Liver (tissue), 9 donors: ENCODE results near the gene CABLES1. TPM values are rescaled to one million over a fixed set of nuclear protein-coding genes. Genes with fewer than 3 reads are reported as not detected.

ENCODE experiments used
- DNase-seq: peaks from one replicate; pipeline ENCODE4 v3.0.0-alpha.2; 2017; ENCODE audit warnings: low spot score
- H3K27ac ChIP-seq, 2 donors: one replicate each; pipeline ENCODE4 v1.7.0; 2013; ENCODE audit warnings: inconsistent platforms in 2 of 2, low read length in 2 of 2, control low read depth in 1 of 2, low read depth in 1 of 2, mild to moderate bottlenecking in 1 of 2
- H3K27me3 ChIP-seq, 4 donors: one replicate each; pipeline versions ENCODE4 v1.6.1 to v1.7.0; 2013; ENCODE audit warnings: low read length in 3 of 4, inconsistent platforms in 1 of 4, mild to moderate bottlenecking in 1 of 4, moderate library complexity in 1 of 4; ENCODE audit not compliant: control insufficient read depth in 4 of 4, insufficient read depth in 4 of 4
- H3K36me3 ChIP-seq, 4 donors: one replicate each; pipeline versions ENCODE4 v1.6.1 to v1.7.0; 2013; ENCODE audit warnings: low read length in 3 of 4, mild to moderate bottlenecking in 3 of 4, low read depth in 1 of 4, moderate library complexity in 1 of 4; ENCODE audit not compliant: control insufficient read depth in 4 of 4, insufficient read depth in 3 of 4
- H3K4me1 ChIP-seq, 4 donors: one replicate each; pipeline versions ENCODE4 v1.6.1 to v1.7.0; 2013; ENCODE audit warnings: low read length in 3 of 4, mild to moderate bottlenecking in 3 of 4, moderate library complexity in 1 of 4; ENCODE audit not compliant: control insufficient read depth in 4 of 4, insufficient read depth in 4 of 4
- H3K4me3 ChIP-seq, 3 donors: one replicate each; pipeline versions ENCODE4 v1.6.1 to v1.7.0; 2013; ENCODE audit warnings: low read length in 3 of 3, control low read depth in 1 of 3, low read depth in 1 of 3, mild to moderate bottlenecking in 1 of 3
- H3K9ac ChIP-seq, 2 donors: one replicate each; pipeline ENCODE4 v1.7.0; 2013; ENCODE audit warnings: low read length in 2 of 2, mild to moderate bottlenecking in 2 of 2, moderate library complexity in 2 of 2, control low read depth in 1 of 2, low read depth in 1 of 2
- H3K9me3 ChIP-seq, 4 donors: one replicate each; pipeline versions ENCODE4 v1.6.1 to v1.7.0; 2013; ENCODE audit warnings: low read length in 3 of 4; ENCODE audit not compliant: control insufficient read depth in 4 of 4
- ATF3 ChIP-seq: IDR thresholded peaks from 2 replicates; pipeline ENCODE4 v1.6.1; 2016; ENCODE audit warnings: antibody characterized with exemption
- CTCF ChIP-seq: fragments of 150-350 bp; IDR thresholded peaks from 2 replicates; pipeline ENCODE4 v1.5.1; 2017; ENCODE audit warnings: improper control_type of control experiment, low read depth, low read length; ENCODE audit not compliant: missing input control
- EGR1 ChIP-seq, 2 donors: IDR thresholded peaks; 2 replicates each; pipeline ENCODE4 v1.6.1; 2016 to 2018; ENCODE audit warnings: antibody characterized with exemption in 2 of 2, low read depth in 2 of 2
- FOXA1 ChIP-seq: IDR thresholded peaks from 2 replicates; pipeline ENCODE4 v1.6.1; 2016; ENCODE audit warnings: antibody characterized with exemption
- FOXA2 ChIP-seq: IDR thresholded peaks from 2 replicates; pipeline ENCODE4 v1.6.1; 2016; ENCODE audit warnings: antibody characterized with exemption
- GABPA ChIP-seq, 2 donors: IDR thresholded peaks in 1 of 2; conservative IDR thresholded peaks in 1 of 2; 2 replicates each; pipeline ENCODE4 v1.6.1; 2016; ENCODE audit warnings: antibody characterized with exemption in 2 of 2, mild to moderate bottlenecking in 1 of 2, moderate library complexity in 1 of 2
- HNF4A ChIP-seq, 2 donors: conservative IDR thresholded peaks; 2 replicates each; pipeline ENCODE4 v1.6.1; 2016; ENCODE audit warnings: antibody characterized with exemption in 2 of 2, mild to moderate bottlenecking in 2 of 2
- HNF4G ChIP-seq: IDR thresholded peaks from 2 replicates; pipeline ENCODE4 v1.6.1; 2016; ENCODE audit warnings: antibody characterized with exemption
- JUND ChIP-seq, 2 donors: IDR thresholded peaks; 2 replicates each; pipeline ENCODE4 v1.6.1; 2016; ENCODE audit warnings: antibody characterized with exemption in 2 of 2
- MAX ChIP-seq: IDR thresholded peaks from 2 replicates; pipeline ENCODE4 v1.6.1; 2016; ENCODE audit warnings: antibody characterized with exemption
- NR2F2 ChIP-seq: IDR thresholded peaks from 2 replicates; pipeline ENCODE4 v1.6.1; 2016; ENCODE audit warnings: antibody characterized with exemption
- RAD21 ChIP-seq, 2 donors: IDR thresholded peaks; 2 replicates each; pipeline ENCODE4 v1.6.1; 2016; ENCODE audit warnings: antibody characterized with exemption in 2 of 2, mild to moderate bottlenecking in 2 of 2
- REST ChIP-seq: IDR thresholded peaks from 2 replicates; pipeline ENCODE4 v1.6.1; 2016; ENCODE audit warnings: antibody characterized with exemption, mild to moderate bottlenecking
- RXRA ChIP-seq, 2 donors: IDR thresholded peaks; 2 replicates each; pipeline ENCODE4 v1.6.1; 2017 to 2018; ENCODE audit warnings: antibody characterized with exemption in 2 of 2, mild to moderate bottlenecking in 1 of 2
- SP1 ChIP-seq: IDR thresholded peaks from 2 replicates; pipeline ENCODE4 v1.6.1; 2018; ENCODE audit warnings: antibody characterized with exemption, mild to moderate bottlenecking
- TAF1 ChIP-seq: conservative IDR thresholded peaks from 2 replicates; pipeline ENCODE4 v1.6.1; 2016; ENCODE audit warnings: antibody characterized with exemption, mild to moderate bottlenecking
- YY1 ChIP-seq: IDR thresholded peaks from 2 replicates; pipeline ENCODE4 v1.6.1; 2016; ENCODE audit warnings: antibody characterized with exemption, mild to moderate bottlenecking
- ZBTB33 ChIP-seq: IDR thresholded peaks from 2 replicates; pipeline ENCODE4 v1.6.1; 2016; ENCODE audit warnings: antibody characterized with exemption
- WGBS: extraction: QIAGEN DNeasy Blood & Tissue Kit; methylation state at CpG from one replicate; pipeline ENCODE4 v1.1.7; 2013; 5-methylcytosine and 5-hydroxymethylcytosine counted together
- polyA plus RNA-seq, 2 donors: library from polyadenylated mRNA; stranded (reverse) in 1 of 2; unstranded in 1 of 2; fragments of 200-250 nt in 1 of 2; fragments of >200 nt in 1 of 2; fragmentation: Nextera tagmentation in 1 of 2; extraction: Ambion mirVana in 1 of 2; gene quantifications; one replicate each; pipeline versions ENCODE4 v1.2.1 to v1.2.3, GENCODE V29; 2013 to 2015
- total RNA-seq, 2 donors: library from RNA; depleted of rRNA; stranded (reverse); fragments of >200 nt; gene quantifications; one replicate each; pipeline ENCODE4 v1.2.3, GENCODE V29; 2014
- donor health status: healthy.
- donor health status: healthy.
- donor health status: healthy.
- donor health status: healthy.
- donor health status: healthy.

The CABLES1 gene
- total and polyA plus RNA-seq, 4 donors, result 3.3 to 8.9 (median 4.5) TPM

- no peak overlapping the region for H3K9ac ChIP-seq
- H3K4me1 ChIP-seq, result peaks cover 0 to 1% (median 0%) of the 10 kb centered on the region in 4 donors
- H3K36me3 ChIP-seq, result no peaks in the 10 kb centered on the region
- no peak overlapping the region for H3K4me3 ChIP-seq
- H3K27ac ChIP-seq, result no peak overlapping the region
- no peaks in the 10 kb centered on the region for H3K27me3 ChIP-seq
- no peak for TF ChIP-seq FOXA1
- no peak for TF ChIP-seq TAF1
- TF ChIP-seq HNF4A (conservative IDR thresholded peaks at IDR 0.05), result no peak
- no peak for TF ChIP-seq RXRA (IDR thresholded peaks at IDR 0.05)
- TF ChIP-seq RAD21 (IDR thresholded peaks at IDR 0.05), result no peak
- TF ChIP-seq ATF3, result no peak
- TF ChIP-seq FOXA2, result no peak
- no peak for TF ChIP-seq ZBTB33
- TF ChIP-seq REST, result no peak
- no peak for TF ChIP-seq HNF4G
- TF ChIP-seq MAX, result no peak
- no peak for TF ChIP-seq NR2F2
- no peak for TF ChIP-seq EGR1 (IDR thresholded peaks at IDR 0.05; ENCODE audit: low read depth in 2 of 2)
- no peak for TF ChIP-seq GABPA (IDR thresholded peaks at IDR 0.05 in 1 of 2, conservative IDR thresholded peaks at IDR 0.05 in 1 of 2)
- no peak for TF ChIP-seq SP1
- TF ChIP-seq YY1, result no peak
- TF ChIP-seq CTCF, result no peak
- TF ChIP-seq JUND (IDR thresholded peaks at IDR 0.05), result no peak
- no peak for DNase-seq
- H3K9me3 ChIP-seq, result no peaks in the 10 kb centered on the region
- WGBS, result 94% methylated on average over 5 of the region's 5 CpGs
Observed at GRCh38 chr18:23301972-23302371, 166.7 kb downstream of the CABLES1 start.

- H3K27ac ChIP-seq, result no peak overlapping the region
- no peak overlapping the region for H3K9ac ChIP-seq
- no peaks in the 10 kb centered on the region for H3K36me3 ChIP-seq
- H3K4me3 ChIP-seq, result no peak overlapping the region
- no peak for TF ChIP-seq FOXA2
- no peak for TF ChIP-seq SP1
- TF ChIP-seq MAX, result no peak
- no peak for TF ChIP-seq RXRA (IDR thresholded peaks at IDR 0.05)
- TF ChIP-seq CTCF, result no peak
- TF ChIP-seq TAF1, result no peak
- TF ChIP-seq EGR1 (IDR thresholded peaks at IDR 0.05; ENCODE audit: low read depth in 2 of 2), result no peak
- TF ChIP-seq HNF4G, result no peak
- TF ChIP-seq ZBTB33, result no peak
- no peak for TF ChIP-seq RAD21 (IDR thresholded peaks at IDR 0.05)
- TF ChIP-seq NR2F2, result no peak
- DNase-seq, result no peak
- H3K4me1 ChIP-seq, result peaks cover 0 to 1% (median 0%) of the 10 kb centered on the region in 4 donors
- WGBS, result 96% methylated on average over 3 of the region's 3 CpGs
- H3K9me3 ChIP-seq, result no peaks in the 10 kb centered on the region
- H3K27me3 ChIP-seq, result no peaks in the 10 kb centered on the region
Observed at GRCh38 chr18:23302511-23302850, 167.2 kb downstream of the CABLES1 start.
